Aortic smooth muscle cell (primary cell): Measurements from ENCODE around the gene CST4. TPM values are rescaled to one million over a fixed set of nuclear protein-coding genes. Genes with fewer than 3 reads are reported as not detected.

Experiments used
- total RNA-seq: library from RNA; depleted of rRNA; stranded (reverse); fragments of >200 nt; gene quantifications from 2 replicates; pipeline ENCODE4 v1.2.3, GENCODE V29; 2014

The CST4 gene, protein sequence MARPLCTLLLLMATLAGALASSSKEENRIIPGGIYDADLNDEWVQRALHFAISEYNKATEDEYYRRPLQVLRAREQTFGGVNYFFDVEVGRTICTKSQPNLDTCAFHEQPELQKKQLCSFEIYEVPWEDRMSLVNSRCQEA
- total RNA-seq = 0.26 and 0.31 TPM in 2 replicates

DNA sequence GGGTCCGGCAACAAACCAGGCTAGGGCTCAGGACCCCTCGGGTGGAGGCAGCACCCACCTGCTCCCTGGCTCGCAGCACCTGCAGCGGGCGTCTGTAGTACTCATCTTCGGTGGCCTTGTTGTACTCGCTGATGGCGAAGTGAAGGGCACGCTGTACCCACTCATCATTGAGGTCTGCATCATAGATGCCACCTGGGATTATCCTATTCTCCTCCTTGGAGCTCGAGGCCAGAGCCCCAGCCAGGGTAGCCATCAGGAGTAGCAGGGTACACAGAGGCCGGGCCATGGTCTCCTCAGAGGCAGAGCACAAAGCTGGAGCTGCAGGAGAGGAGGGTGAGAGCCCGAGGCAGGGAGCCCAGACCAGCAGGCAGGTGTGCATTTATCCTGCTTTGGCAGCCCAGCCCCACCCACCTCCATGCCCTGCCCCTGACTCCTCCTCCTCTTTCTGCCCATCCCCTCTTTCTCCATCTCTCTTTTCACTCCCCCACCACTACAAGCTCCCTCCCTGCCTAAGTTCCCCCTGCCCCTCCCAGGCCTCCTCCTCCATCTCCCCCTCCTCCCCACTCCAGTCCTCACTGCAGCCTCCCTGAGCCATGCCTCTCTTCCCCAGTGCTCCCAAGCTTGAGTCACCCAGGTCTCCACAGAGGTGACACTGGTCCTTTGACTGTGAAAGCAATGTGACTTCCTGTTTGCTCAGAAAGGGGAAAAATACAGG lies at the start of gene CST4:
Gene CST4 (minus strand): TSS at position 355 of the 715 bp plus-strand sequence. CDS start 69 bp downstream, at position 286.

DNA sequence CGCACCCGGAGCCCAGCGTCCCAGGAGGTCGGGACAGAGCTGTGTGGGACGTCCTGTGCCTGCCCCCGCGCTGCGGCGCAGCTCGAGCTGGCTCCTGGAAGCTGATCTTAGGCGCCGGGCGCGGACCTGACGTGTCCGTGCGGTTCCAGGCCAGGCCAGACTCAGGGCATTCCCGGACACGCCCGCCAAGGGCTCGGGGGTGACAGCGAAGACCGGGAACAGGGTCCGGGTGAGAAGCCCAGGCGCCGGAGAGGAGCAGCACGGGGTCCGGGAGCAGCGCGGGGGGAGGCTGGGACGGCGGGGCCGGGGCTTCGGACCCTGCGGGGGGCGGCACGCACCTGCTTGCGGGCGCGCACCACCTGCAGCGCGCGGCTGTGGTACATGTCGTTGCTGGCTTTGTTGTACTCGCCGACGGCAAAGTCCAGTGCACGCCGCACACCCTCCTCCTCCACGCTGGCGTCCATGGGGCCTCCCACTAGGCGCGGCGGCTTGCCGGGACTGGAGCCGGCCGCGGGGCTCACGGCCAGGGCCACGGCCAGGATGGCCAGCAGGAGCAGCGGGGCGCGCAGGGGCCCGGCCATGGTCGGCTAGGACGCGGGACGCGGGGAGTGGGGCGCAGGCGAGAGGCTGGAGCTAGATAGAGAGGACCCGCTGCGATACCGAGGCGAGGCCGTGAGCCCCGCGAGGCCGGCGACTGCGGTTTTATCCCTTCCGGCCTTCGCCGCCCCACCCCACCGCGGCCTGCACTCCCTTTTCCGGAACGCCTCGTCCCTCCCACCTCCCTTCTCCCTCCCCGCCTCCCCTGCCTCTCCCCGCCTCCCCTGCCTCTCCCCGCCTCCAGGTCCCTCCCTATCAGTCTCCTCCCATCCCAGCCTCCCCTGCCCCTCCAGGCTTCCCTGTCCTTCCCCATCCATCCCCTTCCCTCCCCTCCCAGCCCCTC lies 51.3 kb downstream of the CST4 start, which contains the start of gene CST3:
Gene CST3 (minus strand): TSS at position 674 of the 940 bp plus-strand sequence. CDS start 93 bp downstream, at position 581.

Other genes with a start within 250 kb of the CST4 start
- not detected in 2 replicates for gene CSTL1, start 249.4 kb downstream of the CST4 start, total RNA-seq
- not detected in 2 replicates for gene CST11, start 236.2 kb downstream of the CST4 start, total RNA-seq
- gene CST8, start 197.9 kb downstream of the CST4 start, total RNA-seq = not detected in 2 replicates
- gene CST9L, start 120.6 kb downstream of the CST4 start, total RNA-seq = not detected in 2 replicates
- gene CST9, start 83.1 kb downstream of the CST4 start, total RNA-seq = not detected in 2 replicates
- gene CST3, start 51.1 kb downstream of the CST4 start, total RNA-seq = 173 and 310 TPM in 2 replicates
- gene CST1, start 61.9 kb upstream of the CST4 start, total RNA-seq = 0.37 and 48.1 TPM in 2 replicates
- gene CST2, start 137.7 kb upstream of the CST4 start, total RNA-seq = 2.8 and 10.8 TPM in 2 replicates
- gene CST5, start 190.7 kb upstream of the CST4 start, total RNA-seq = not detected in 2 replicates